Cardiac septum (tissue), 1 donor: ENCODE measurements around the gene PLEKHM1. TPM values are rescaled to one million over a fixed set of nuclear protein-coding genes. Genes with fewer than 3 reads are reported as not detected.
"Not testable (repeated sequence)": the region's sequence is repeated elsewhere in the genome, so short reads cannot be mapped to it uniquely, and the experiment has no call there.

ENCODE experiments used
- DNase-seq: peaks from one replicate; pipeline ENCODE4 v3.0.0-alpha.2; 2020; ENCODE audit warnings: low spot score
- intact Hi-C: fragments of 100-400 bp; cut with DNase I; formaldehyde crosslinking; loops from one replicate; pipeline ENCODE4 v1.14.0; 2022
- total RNA-seq: library from RNA; stranded (reverse); fragmentation: NEBNext Ultra II Directional; extraction: Animal tissue kit (Norgen Biotek cat#: 25700); gene quantifications from one replicate; pipeline ENCODE4 v1.2.1, GENCODE V29; 2021
- donor health status: DM: no; HTN: no; CAD: no.

Gene PLEKHM1
- total RNA-seq, 1 donor from 2014 or later: 30.5 TPM

GRCh38 chr17:45468293-45469203, 22.0 kb downstream of the PLEKHM1 start:
- DNase-seq, intact Hi-C loops: not testable (repeated sequence)

DNA sequence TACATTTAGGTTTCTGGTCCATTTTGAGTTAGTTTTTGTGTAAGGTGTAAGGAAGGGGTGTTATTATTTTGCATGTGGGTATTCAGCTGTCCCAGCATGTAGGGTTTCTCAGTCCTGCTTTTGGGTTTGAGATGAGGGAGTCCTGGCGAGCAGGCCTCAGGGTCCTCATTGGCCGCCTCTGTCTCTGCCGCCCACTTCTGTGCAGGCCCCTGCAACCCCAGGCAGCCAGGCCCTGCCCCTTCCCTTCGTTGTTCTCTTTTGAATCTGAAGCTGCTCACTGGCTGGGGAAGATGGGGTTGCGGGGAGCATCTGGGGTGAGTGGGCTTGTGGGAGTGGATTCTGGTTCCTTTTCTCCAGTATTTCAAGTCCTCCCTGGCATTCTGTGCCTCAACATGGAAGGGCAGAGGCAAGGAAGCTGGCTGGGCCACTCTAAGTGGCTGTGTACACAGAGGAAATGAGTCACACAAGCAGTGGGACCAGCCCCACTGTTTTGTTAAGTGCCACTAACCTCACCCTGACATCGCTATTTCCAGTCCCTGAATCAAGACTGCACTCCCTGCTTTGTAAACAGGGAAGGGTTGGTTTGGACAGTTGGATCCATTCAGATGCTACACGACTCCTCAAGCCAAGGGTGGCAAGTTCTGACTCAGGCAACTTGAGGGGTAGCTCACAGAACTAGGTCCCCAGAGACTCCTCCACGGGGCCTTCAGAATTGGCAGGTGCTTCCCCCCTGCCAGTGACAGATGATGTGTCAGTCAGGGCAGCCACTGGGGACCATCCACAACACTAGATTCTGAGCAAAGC, 28.8 kb downstream of the PLEKHM1 start:
- DNase-seq, intact Hi-C loops: not testable (repeated sequence)

GRCh38 chr17:45460422-45460821, 30.1 kb downstream of the PLEKHM1 start:
- DNase-seq, intact Hi-C loops: not testable (repeated sequence)

DNA sequence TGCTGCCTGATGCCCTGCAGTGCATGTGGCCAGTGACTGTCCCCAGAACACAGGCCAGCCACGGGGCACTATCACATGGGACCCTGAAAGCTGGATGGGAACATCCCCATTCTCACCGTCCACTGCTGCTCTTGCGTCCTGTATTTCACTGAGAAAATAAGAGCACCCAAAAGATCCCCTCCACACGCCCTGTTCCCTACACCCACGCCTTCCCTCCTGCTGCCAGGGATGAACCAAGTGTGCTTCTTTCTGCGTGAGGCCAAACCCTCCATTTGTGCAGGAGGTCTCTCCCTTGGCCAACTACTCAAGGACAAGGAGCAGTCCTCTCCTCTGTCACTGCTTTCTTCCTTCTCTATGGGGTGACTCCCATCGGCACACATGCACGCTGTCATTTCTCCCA, 36.2 kb downstream of the PLEKHM1 start:
- intact Hi-C loops, DNase-seq: not testable (repeated sequence)

DNA sequence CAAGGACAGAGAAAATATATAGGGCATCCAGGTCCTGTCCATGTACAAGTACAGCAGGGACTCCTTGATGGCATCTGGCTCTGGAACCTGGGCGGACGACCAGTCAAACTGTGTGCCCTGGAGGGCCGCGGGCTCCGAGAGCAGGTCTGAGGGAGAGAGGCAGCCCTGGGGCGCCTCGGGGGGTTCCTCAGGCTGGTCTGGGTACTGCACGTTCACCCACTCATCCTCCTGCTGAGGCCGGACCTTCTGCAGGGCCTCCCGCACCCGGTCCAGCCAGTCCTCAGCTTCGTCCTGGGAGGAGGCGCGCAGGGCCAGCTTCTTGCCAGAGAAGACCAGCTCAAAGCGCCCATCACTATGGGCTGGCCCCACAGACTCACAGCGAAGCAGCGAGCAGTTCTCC, 36.8 kb downstream of the PLEKHM1 start:
- intact Hi-C loops: not testable (repeated sequence)
- peak; percentile 68 for DNase-seq

DNA sequence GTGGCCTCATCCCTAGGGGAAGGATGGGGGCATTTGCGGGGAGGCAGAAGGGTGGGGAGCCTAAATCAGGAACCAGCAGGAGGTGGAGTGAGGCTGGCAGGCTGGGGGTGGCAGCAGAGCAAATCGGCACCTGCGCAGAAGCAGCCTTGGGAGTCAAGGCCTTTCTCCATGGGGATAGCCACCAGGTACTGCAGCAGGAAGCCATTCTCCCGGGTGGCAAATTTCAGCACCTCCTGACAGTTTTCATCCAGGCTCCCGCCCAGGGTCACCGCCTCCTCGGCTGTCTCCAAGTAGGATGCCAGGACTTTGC, 37.3 kb downstream of the PLEKHM1 start:
- intact Hi-C loops: not testable (repeated sequence)
- DNase-seq: peak; percentile 17

DNA sequence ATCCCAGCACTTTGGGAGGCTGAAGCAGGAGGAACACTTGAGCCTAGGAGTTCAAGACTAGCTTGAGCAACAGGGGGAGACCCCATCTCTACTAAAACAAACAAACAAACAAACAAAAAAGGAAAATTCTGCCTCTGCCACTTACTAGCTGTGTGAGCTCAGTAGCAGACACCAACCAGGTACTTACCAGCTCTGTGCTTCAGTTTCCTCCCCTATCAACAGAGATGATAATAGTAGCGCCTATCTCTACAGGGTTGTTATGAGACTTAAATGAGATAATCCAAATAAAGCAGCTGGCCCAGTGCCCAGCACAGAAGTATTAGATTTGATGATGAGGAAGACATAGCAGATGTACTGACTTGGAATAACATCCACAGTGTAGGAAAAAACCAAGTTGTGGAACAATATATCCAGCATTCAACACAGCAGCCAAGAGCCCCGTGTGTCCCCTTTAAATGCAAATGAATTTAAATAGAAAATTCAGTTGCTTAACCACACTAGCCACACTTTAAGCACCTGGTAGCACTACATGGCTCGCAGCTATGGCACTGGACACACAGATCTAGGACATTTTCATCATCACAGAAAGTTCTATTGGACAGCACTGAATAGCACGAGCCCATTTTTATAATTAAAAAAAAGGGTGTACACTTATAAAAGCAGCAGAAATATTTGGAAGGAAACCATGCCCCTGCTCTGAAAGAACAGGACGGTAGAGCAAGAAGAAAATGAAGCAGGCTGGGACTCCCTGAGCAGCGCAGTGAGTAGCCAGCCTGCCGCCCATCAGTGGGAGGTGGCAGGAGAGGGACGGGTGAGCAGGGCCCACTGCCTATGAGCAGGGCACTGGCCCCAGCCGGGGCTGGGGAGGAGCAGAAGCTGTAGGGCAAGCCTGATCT, 37.9 kb downstream of the PLEKHM1 start:
- DNase-seq, intact Hi-C loops: not testable (repeated sequence)

GRCh38 chr17:45451660-45452059, 38.9 kb downstream of the PLEKHM1 start:
- intact Hi-C loops: not testable (repeated sequence)
- peak; percentile 54 for DNase-seq

GRCh38 chr17:45451131-45451530, 39.4 kb downstream of the PLEKHM1 start:
- intact Hi-C loops: no loop called here
- DNase-seq: peak; percentile 58

DNA sequence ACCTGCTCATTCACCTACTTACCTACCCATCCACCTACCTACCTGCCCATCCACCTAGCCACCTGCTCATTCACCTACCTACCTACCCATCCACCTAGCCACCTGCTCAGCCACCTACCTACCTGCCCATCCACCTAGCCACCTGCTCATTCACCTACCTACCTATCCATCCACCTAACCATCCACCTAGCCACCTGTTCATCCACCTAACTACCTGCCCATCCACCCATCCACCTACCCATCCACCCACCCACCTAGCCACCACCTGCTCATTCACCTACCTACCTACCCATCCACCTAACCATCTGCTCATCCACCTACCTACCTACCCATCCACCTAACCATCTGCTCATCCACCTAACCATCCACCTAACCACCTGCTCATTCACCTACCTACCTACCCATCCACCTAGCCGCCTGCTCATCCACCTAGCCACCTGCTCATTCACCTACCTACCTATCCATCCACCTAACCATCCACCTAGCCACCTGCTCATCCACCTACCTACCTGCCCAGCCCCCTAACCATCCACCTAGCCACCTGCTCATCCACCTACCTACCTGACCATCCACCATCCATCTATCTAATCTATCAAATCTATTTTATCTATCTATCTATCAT, 40.7 kb downstream of the PLEKHM1 start:
- peak; percentile 35 for DNase-seq
- intact Hi-C loops: not testable (repeated sequence)

DNA sequence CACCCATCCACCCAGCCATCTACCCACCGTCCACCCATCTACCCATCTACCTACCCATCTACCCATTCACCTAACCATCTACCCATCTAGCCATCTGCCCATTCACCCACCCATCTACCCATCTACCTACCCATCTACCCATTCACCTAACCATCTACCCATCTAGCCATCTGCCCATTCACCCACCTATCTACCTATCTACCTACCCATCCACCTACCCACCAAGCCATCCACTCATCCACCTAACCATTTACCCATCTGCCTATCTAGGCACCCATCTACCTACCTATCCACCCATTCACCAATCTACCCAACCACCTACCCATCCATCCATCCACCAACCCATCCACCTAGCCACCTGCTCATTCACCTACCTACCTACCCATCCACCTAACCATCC, 41.3 kb downstream of the PLEKHM1 start:
- DNase-seq: peak; percentile 41
- intact Hi-C loops: not testable (repeated sequence)

- intact Hi-C loops, DNase-seq: not testable (repeated sequence)
These were observed 42.0 kb downstream of the PLEKHM1 start for GRCh38 chr17:45448483-45448882.

DNA sequence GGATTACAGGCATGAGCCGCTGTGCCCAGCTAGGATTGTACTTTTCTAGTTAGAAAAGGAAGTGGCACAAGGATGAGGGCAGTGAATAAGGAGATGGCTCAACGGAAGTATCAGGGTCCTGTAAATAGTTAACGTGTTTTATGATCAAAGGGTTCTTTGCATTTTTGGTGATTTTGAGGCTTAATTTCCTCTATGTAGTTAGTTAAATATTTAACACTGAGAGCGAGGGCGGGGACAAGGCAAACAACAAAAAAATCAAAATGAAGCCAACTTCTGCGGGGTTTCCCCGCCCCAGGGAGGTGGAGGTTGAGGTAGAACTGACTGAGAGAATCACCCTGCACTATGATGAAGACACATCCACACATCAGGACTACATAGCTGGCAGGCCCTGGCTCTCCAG, 42.5 kb downstream of the PLEKHM1 start:
- peak; percentile 38 for DNase-seq
- intact Hi-C loops: not testable (repeated sequence)

GRCh38 chr17:45447650-45448049, 42.9 kb downstream of the PLEKHM1 start:
- peak; percentile 10 for DNase-seq
- intact Hi-C loops: not testable (repeated sequence)

- DNase-seq: peak; percentile 70
- intact Hi-C loops: not testable (repeated sequence)
These were observed 43.5 kb downstream of the PLEKHM1 start for GRCh38 chr17:45446872-45447625.

- peak; percentile 74 for DNase-seq
- intact Hi-C loops: not testable (repeated sequence)
These were observed 44.4 kb downstream of the PLEKHM1 start for GRCh38 chr17:45445901-45446743.
